Anterior cingulate cortex (tissue), 58 donors: ENCODE results near the gene TMIGD2.
"Not testable (repeated sequence)": the region's sequence is repeated elsewhere in the genome, so short reads cannot be mapped to it uniquely, and the experiment has no call there.

Experiments
- DNase-seq, 58 donors: peaks; one replicate each; lab custom pipeline; 2025; lab: John Stamatoyannopoulos, UW

Gene TMIGD2

GRCh38 chr19:4298810-4299550, 3.2 kb downstream of the TMIGD2 start:
- no peak for DNase-seq

GRCh38 chr19:4297901-4298809, 4.0 kb downstream of the TMIGD2 start:
- DNase-seq = no peak

GRCh38 chr19:4295972-4296771, 6.0 kb downstream of the TMIGD2 start:
- DNase-seq = peak in 52 of 58 donors; percentile 7 to 84 (median 56)

- no peak for DNase-seq
Observed at GRCh38 chr19:4294389-4294788, 7.8 kb downstream of the TMIGD2 start.

GRCh38 chr19:4292515-4292914, 9.7 kb downstream of the TMIGD2 start:
- no peak for DNase-seq

GRCh38 chr19:4291184-4291732, 10.9 kb downstream of the TMIGD2 start:
- no peak for DNase-seq

- DNase-seq = no peak
Observed at GRCh38 chr19:4288091-4288777, 14.0 kb downstream of the TMIGD2 start.

GRCh38 chr19:4286141-4286540, 16.0 kb downstream of the TMIGD2 start:
- DNase-seq = not testable (repeated sequence)

- DNase-seq = no peak
Observed at GRCh38 chr19:4284974-4285373, 17.2 kb downstream of the TMIGD2 start.

- no peak for DNase-seq
Observed at GRCh38 chr19:4284176-4284958, 17.8 kb downstream of the TMIGD2 start.

- no peak for DNase-seq
Observed at GRCh38 chr19:4279530-4280422, 22.4 kb downstream of the TMIGD2 start.

GRCh38 chr19:4279267-4279529, 23.0 kb downstream of the TMIGD2 start:
- no peak for DNase-seq

GRCh38 chr19:4278419-4279266, 23.5 kb downstream of the TMIGD2 start, which contains the start of gene SHD:
TSS of gene SHD (plus strand) at chr19:4279266. CDS start at chr19:4280064, 798 bp downstream.
- peak in 2 of 58 donors; percentile 9 for DNase-seq

GRCh38 chr19:4278010-4278409, 24.2 kb downstream of the TMIGD2 start:
- no peak for DNase-seq

GRCh38 chr19:4277191-4277696, 24.9 kb downstream of the TMIGD2 start:
- no peak for DNase-seq

GRCh38 chr19:4274321-4274686, 27.9 kb downstream of the TMIGD2 start:
- not testable (repeated sequence) for DNase-seq

GRCh38 chr19:4272894-4273293, 29.3 kb downstream of the TMIGD2 start:
- DNase-seq = no peak
